Fibroblast of skin of left quadriceps (primary cell): ENCODE data around the gene CAV1.

Experiments used
- DNase-seq, 2 experiments: peaks; one replicate each; pipeline ENCODE4 v3.0.0-alpha.2; 2013; ENCODE audit warnings: low read depth in 2 of 2

Gene CAV1

GRCh38 chr7:116557901-116558300 is 33.1 kb downstream of the CAV1 start:
- DNase-seq, result no peak

- DNase-seq, result no peak
These were observed 35.5 kb downstream of the CAV1 start for GRCh38 chr7:116560021-116560970.

GRCh38 chr7:116561697-116562483 is 37.1 kb downstream of the CAV1 start:
- no peak for DNase-seq

- DNase-seq, result no peak
These were observed 37.8 kb downstream of the CAV1 start for GRCh38 chr7:116562529-116563121.

GRCh38 chr7:116565981-116566380 is 41.1 kb downstream of the CAV1 start:
- DNase-seq, result no peak

GRCh38 chr7:116566666-116567065 is 41.8 kb downstream of the CAV1 start:
- DNase-seq, result no peak

GRCh38 chr7:116569737-116570136 is 44.9 kb downstream of the CAV1 start:
- peak; percentile 92 to 93 for DNase-seq

GRCh38 chr7:116570306-116570705 is 45.5 kb downstream of the CAV1 start:
- DNase-seq, result no peak

GRCh38 chr7:116571037-116571436 is 46.2 kb downstream of the CAV1 start:
- peak; percentile 87 to 89 for DNase-seq

- no peak for DNase-seq
These were observed 46.7 kb downstream of the CAV1 start for GRCh38 chr7:116571552-116571951.

- DNase-seq, result no peak
These were observed 47.2 kb downstream of the CAV1 start for GRCh38 chr7:116572036-116572435.

GRCh38 chr7:116573541-116573940 is 48.7 kb downstream of the CAV1 start:
- DNase-seq, result no peak

GRCh38 chr7:116574025-116574822 is 49.4 kb downstream of the CAV1 start:
- no peak for DNase-seq

GRCh38 chr7:116575853-116576252 is 51.0 kb downstream of the CAV1 start:
- DNase-seq, result no peak

GRCh38 chr7:116576350-116577319 is 51.8 kb downstream of the CAV1 start:
- peak; percentile 87 to 88 for DNase-seq

- DNase-seq, result no peak
These were observed 52.6 kb downstream of the CAV1 start for GRCh38 chr7:116577320-116577871.

GRCh38 chr7:116578526-116578925 is 53.7 kb downstream of the CAV1 start:
- no peak for DNase-seq

- no peak for DNase-seq
These were observed 54.5 kb downstream of the CAV1 start for GRCh38 chr7:116579322-116579721.

GRCh38 chr7:116579835-116580234 is 55.0 kb downstream of the CAV1 start:
- no peak for DNase-seq

GRCh38 chr7:116582164-116582732 is 57.4 kb downstream of the CAV1 start:
- DNase-seq, result no peak
